Measurements from ENCODE around the gene FBXO24.

DNA sequence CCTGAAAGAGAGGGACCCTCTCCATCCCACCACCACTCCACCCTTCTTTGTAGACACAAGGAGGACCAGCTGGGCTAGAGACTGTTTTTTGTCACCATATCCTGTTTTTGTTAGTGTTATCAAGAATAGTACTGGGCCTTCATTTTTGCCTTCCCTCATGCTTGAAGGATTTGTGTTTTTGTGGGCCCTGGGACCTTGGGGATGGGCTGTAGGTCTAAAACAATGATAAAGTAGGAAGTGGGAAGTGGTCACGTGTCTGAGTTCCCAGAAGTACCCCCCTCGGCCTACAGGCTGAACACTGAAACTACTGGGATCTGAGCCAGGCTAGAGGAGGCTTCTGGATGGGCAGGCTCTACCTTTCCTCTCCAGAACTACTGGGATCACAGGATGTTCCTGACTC, 38.3 kb upstream of the FBXO24 start:
- TF ChIP-seq, protein P1, sequence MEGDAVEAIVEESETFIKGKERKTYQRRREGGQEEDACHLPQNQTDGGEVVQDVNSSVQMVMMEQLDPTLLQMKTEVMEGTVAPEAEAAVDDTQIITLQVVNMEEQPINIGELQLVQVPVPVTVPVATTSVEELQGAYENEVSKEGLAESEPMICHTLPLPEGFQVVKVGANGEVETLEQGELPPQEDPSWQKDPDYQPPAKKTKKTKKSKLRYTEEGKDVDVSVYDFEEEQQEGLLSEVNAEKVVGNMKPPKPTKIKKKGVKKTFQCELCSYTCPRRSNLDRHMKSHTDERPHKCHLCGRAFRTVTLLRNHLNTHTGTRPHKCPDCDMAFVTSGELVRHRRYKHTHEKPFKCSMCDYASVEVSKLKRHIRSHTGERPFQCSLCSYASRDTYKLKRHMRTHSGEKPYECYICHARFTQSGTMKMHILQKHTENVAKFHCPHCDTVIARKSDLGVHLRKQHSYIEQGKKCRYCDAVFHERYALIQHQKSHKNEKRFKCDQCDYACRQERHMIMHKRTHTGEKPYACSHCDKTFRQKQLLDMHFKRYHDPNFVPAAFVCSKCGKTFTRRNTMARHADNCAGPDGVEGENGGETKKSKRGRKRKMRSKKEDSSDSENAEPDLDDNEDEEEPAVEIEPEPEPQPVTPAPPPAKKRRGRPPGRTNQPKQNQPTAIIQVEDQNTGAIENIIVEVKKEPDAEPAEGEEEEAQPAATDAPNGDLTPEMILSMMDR (IDR thresholded peaks at IDR 0.05), result peak in 2 of 5 experiments; percentile 10 to 32
- no peak for TF ChIP-seq POLR2A (IDR thresholded peaks at IDR 0.05)
